ENCODE measurements around the gene NRG3.

NRG3 gene

GRCh38 chr10:82092111-82092510, 217.1 kb downstream of the NRG3 start:
- DNase-seq (ENCODE audit: low spot score) = no peak
- Histone ChIP-seq H3K27ac (no peak overlapping the region), H3K4me3 (no peak overlapping the region)
- no peak for TF ChIP-seq CTCF (IDR thresholded peaks at IDR 0.05)

- no peak overlapping the region for H3K4me3 ChIP-seq
- no peak for TF ChIP-seq CTCF (IDR thresholded peaks at IDR 0.05)
- no peak overlapping the region for H3K27ac ChIP-seq
- no peak for DNase-seq (ENCODE audit: low spot score)
Measured at GRCh38 chr10:82124713-82125112, 249.7 kb downstream of the NRG3 start.

- no peak for TF ChIP-seq CTCF (IDR thresholded peaks at IDR 0.05)
- no peak for DNase-seq (ENCODE audit: low spot score)
- Histone ChIP-seq H3K27ac (no peak overlapping the region), H3K4me3 (no peak overlapping the region)
Measured at GRCh38 chr10:82128527-82128926, 253.5 kb downstream of the NRG3 start.

GRCh38 chr10:82136103-82136502, 261.1 kb downstream of the NRG3 start:
- H3K27ac ChIP-seq = no peak overlapping the region
- H3K4me3 ChIP-seq = no peak overlapping the region
- DNase-seq (ENCODE audit: low spot score) = no peak
- TF ChIP-seq CTCF (IDR thresholded peaks at IDR 0.05) = no peak

GRCh38 chr10:82144153-82144552, 269.2 kb downstream of the NRG3 start:
- no peak for TF ChIP-seq CTCF (IDR thresholded peaks at IDR 0.05)
- Histone ChIP-seq H3K27ac (no peak overlapping the region), H3K4me3 (no peak overlapping the region)
- no peak for DNase-seq (ENCODE audit: low spot score)

- DNase-seq (ENCODE audit: low spot score) = no peak
- TF ChIP-seq CTCF (IDR thresholded peaks at IDR 0.05) = no peak
- Histone ChIP-seq H3K27ac (no peak overlapping the region), H3K4me3 (no peak overlapping the region)
Measured at GRCh38 chr10:82148764-82149163, 273.8 kb downstream of the NRG3 start.

- no peak overlapping the region for H3K4me3 ChIP-seq
- no peak for TF ChIP-seq CTCF (IDR thresholded peaks at IDR 0.05)
- no peak for DNase-seq (ENCODE audit: low spot score)
- H3K27ac ChIP-seq = no peak overlapping the region
Measured at GRCh38 chr10:82149674-82150073, 274.7 kb downstream of the NRG3 start.
